Measurements from ENCODE around the gene NKX2-8.

GRCh38 chr14:36556811-36557433 lies 25.5 kb downstream of the NKX2-8 start:
- TF ChIP-seq CTCF (IDR thresholded peaks at IDR 0.05) = peak; percentile 57 to 78 (median 67)
- TF ChIP-seq POLR2A (IDR thresholded peaks at IDR 0.05) = no peak
